Astrocyte (in vitro differentiated cells and primary cell): ENCODE data around the gene ZBTB18.

Experiments
- CTCF ChIP-seq: IDR thresholded peaks from 2 replicates; pipeline ENCODE4 v1.5.1; 2011; ENCODE audit warnings: low read depth, mild to moderate bottlenecking, inconsistent platforms, low read length, moderate library complexity; ENCODE audit not compliant: insufficient read depth
- EZH2 ChIP-seq: IDR thresholded peaks from 2 replicates; pipeline ENCODE4 v1.6.1; 2012; ENCODE audit warnings: mild to moderate bottlenecking, low read length, inconsistent platforms; ENCODE audit not compliant: insufficient read depth

GRCh38 chr1:244074559-244075171 is 23.6 kb downstream of the ZBTB18 start:
- TF ChIP-seq CTCF (no peak), EZH2 (no peak)
